HepG2 (cell line): Measurements from ENCODE around the gene RSL1D1. TPM values are rescaled to one million over a fixed set of nuclear protein-coding genes. Genes with fewer than 3 reads are reported as not detected.

Experiments used
- ESRRA ChIP-seq: sonication (generic); formaldehyde crosslinking; IDR thresholded peaks from 2 replicates; pipeline ENCODE4 v1.5.1; 2020; ENCODE audit warnings: mild to moderate bottlenecking, low read depth, missing genetic modification reagents
- ETV6 ChIP-seq: sonication (generic); formaldehyde crosslinking; conservative IDR thresholded peaks from 2 replicates; pipeline ENCODE4 v1.4.0; 2020; ENCODE audit warnings: missing genetic modification reagents
- FLYWCH1 ChIP-seq: sonication (generic); formaldehyde crosslinking; IDR thresholded peaks from 2 replicates; pipeline ENCODE4 v1.8.1; 2023; ENCODE audit warnings: mild to moderate bottlenecking, missing genetic modification reagents
- GABPA ChIP-seq, 2 experiments: IDR thresholded peaks; 2 replicates each; pipeline ENCODE4 v1.6.1; 2011 to 2016; ENCODE audit warnings: low read depth in 2 of 2, low read length in 1 of 2, missing biosample characterization in 1 of 2, missing genetic modification characterization in 1 of 2
- GTF3A ChIP-seq: sonication (generic); formaldehyde crosslinking; conservative IDR thresholded peaks from 2 replicates; pipeline ENCODE4 v1.4.0; 2020; ENCODE audit warnings: mild to moderate bottlenecking, missing genetic modification reagents
- HOXA7 ChIP-seq: sonication (generic); formaldehyde crosslinking; IDR thresholded peaks from 2 replicates; pipeline ENCODE4 v1.8.1; 2022; ENCODE audit warnings: mild to moderate bottlenecking, missing genetic modification reagents, moderate library complexity
- NCOA5 ChIP-seq: sonication (generic); formaldehyde crosslinking; IDR thresholded peaks from 2 replicates; pipeline ENCODE4 v1.4.0; 2020; ENCODE audit warnings: missing genetic modification reagents
- NFRKB ChIP-seq: fragments of 450-650 bp; IDR thresholded peaks from 2 replicates; pipeline ENCODE4 v1.6.1; 2017
- REL ChIP-seq: sonication (generic); formaldehyde crosslinking; conservative IDR thresholded peaks from 2 replicates; pipeline ENCODE4 v1.8.0; 2022; ENCODE audit warnings: mild to moderate bottlenecking, missing genetic modification reagents, moderate library complexity
- SALL1 ChIP-seq: sonication (generic); formaldehyde crosslinking; IDR thresholded peaks from 2 replicates; pipeline ENCODE4 v1.8.0; 2022; ENCODE audit warnings: mild to moderate bottlenecking, missing genetic modification reagents
- SCMH1 ChIP-seq: sonication (generic); formaldehyde crosslinking; IDR thresholded peaks from 2 replicates; pipeline ENCODE4 v1.9.0; 2021; ENCODE audit warnings: missing genetic modification reagents, mild to moderate bottlenecking, borderline replicate concordance
- THAP11 ChIP-seq: IDR thresholded peaks from 2 replicates; pipeline ENCODE4 v1.6.1; 2016; ENCODE audit warnings: missing biosample characterization, missing genetic modification reagents
- THYN1 ChIP-seq: sonication (generic); formaldehyde crosslinking; IDR thresholded peaks from 2 replicates; pipeline ENCODE4 v1.8.1; 2023; ENCODE audit warnings: low read depth, mild to moderate bottlenecking, moderate library complexity, missing genetic modification reagents, borderline replicate concordance
- ZFP36 ChIP-seq: fragments of 150-350 bp; IDR thresholded peaks from 2 replicates; pipeline ENCODE4 v1.6.1; 2018; ENCODE audit warnings: borderline replicate concordance, low read length, low read depth; ENCODE audit not compliant: partially characterized antibody
- ZFX ChIP-seq: sonication (generic); formaldehyde crosslinking; IDR thresholded peaks from 2 replicates; pipeline ENCODE4 v1.4.0; 2020; ENCODE audit warnings: mild to moderate bottlenecking, low read depth, missing genetic modification reagents, moderate library complexity
- ZNF460 ChIP-seq: sonication (generic); formaldehyde crosslinking; IDR thresholded peaks from 2 replicates; pipeline ENCODE4 v1.5.1; 2020; ENCODE audit warnings: missing genetic modification reagents, mild to moderate bottlenecking, borderline replicate concordance
- ZNF550 ChIP-seq: sonication (generic); formaldehyde crosslinking; IDR thresholded peaks from 2 replicates; pipeline ENCODE4 v1.4.0; 2020; ENCODE audit warnings: mild to moderate bottlenecking, missing genetic modification reagents, borderline replicate concordance
- ZNF766 ChIP-seq: sonication (generic); formaldehyde crosslinking; IDR thresholded peaks from 2 replicates; pipeline ENCODE4 v1.5.0; 2020; ENCODE audit warnings: missing genetic modification reagents, borderline replicate concordance
- ZNF776 ChIP-seq: sonication (generic); formaldehyde crosslinking; IDR thresholded peaks from 2 replicates; pipeline ENCODE4 v1.4.0; 2020; ENCODE audit warnings: mild to moderate bottlenecking, missing genetic modification reagents
- polyA plus RNA-seq, 8 experiments: library from polyadenylated mRNA; depleted of rRNA in 3 of 8; stranded (reverse) in 7 of 8; unstranded in 1 of 8; fragments of >200 nt; fragmentation: Illumina TruSeq in 4 of 8; extraction: Trizol in 4 of 8; gene quantifications; 2 replicates each; pipeline versions ENCODE4 v1.2.1 to v1.2.3, GENCODE V29; 2011 to 2016; ENCODE audit warnings: low read depth in 4 of 8, missing spikeins in 1 of 8, mixed read lengths in 1 of 8; ENCODE audit not compliant: insufficient read depth in 1 of 8
- total RNA-seq, 5 experiments: library from RNA; depleted of rRNA; stranded (reverse); fragments of >200 nt; fragmentation: Illumina TruSeq; extraction: Trizol; gene quantifications; 2 replicates each; pipeline ENCODE4 v1.2.3, GENCODE V29; 2016; ENCODE audit warnings: low read depth in 1 of 5
- TF ChIP-seq, protein P1 (sequence below): sonication (generic); formaldehyde crosslinking; IDR thresholded peaks from 2 replicates; pipeline ENCODE4 v1.4.0; 2020; ENCODE audit warnings: mild to moderate bottlenecking, missing genetic modification reagents, borderline replicate concordance
- TF ChIP-seq, protein P2 (sequence below): sonication (generic); formaldehyde crosslinking; IDR thresholded peaks from 2 replicates; pipeline ENCODE4 v1.9.0; 2021; ENCODE audit warnings: missing genetic modification reagents, borderline replicate concordance
- TF ChIP-seq, protein P3 (sequence below): sonication (generic); formaldehyde crosslinking; IDR thresholded peaks from 2 replicates; pipeline ENCODE4 v1.5.0; 2020; ENCODE audit warnings: missing genetic modification reagents, mild to moderate bottlenecking, borderline replicate concordance

RSL1D1 gene
- total and polyA plus RNA-seq, 2 of the 13 experiments (the other 11 are each of a cell fraction or from before 2014, with no cell fraction given): 187 to 343 TPM

DNA sequence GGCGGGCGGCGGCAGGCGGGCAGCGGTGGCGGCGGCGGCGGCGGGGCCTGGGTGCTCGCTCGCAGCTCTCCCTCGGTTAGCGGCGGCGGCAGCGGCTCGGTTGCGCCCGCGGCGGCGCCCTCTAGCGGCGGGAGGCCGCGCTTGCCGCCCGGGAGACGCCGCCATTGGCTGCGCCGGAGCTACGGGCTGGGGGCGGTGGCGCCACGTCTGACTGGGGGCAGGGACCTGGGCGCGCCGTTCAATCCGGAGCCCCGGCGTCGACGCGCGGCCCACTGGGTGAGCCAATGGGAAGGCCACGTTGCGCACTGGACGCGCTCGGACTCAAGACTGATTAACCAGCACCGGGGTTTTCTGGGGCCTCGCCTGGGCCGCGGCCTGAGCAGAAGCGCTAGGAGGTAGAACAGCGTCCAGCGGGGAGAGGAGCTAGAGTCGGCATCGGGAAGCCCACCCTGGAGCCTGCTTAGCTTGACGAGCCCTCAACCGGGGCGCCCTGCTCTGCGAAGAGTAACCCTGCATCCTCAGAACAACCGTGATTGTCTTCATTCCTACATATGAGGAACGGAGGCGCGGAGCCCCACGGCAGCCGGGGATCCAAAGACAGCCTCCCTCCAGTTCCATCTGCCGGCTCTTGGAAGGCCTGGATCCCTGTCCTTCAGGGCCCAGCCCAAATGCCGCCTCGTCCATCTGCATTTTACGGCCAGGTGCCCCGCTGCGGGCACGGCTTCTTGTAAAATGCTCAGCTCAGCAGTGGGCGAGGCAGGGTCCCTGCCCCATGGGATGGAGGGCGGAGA lies 54.0 kb downstream of the RSL1D1 start, which contains the start of gene ZC3H7A (continued):
- TF ChIP-seq NFRKB (no peak), ETV6 (CRISPR knock-in tag) (peak; percentile 95; the same call in 1 of the 2 replicates), ZNF460 (CRISPR knock-in tag) (no peak), GABPA (IDR thresholded peaks at IDR 0.05; ENCODE audit: low read depth, low read length) (no peak), GABPA (CRISPR knock-in tag; IDR thresholded peaks at IDR 0.05; ENCODE audit: low read depth) (peak; percentile 35; the same call in 1 of the 2 replicates), ZNF550 (CRISPR knock-in tag) (peak; percentile 89; the same call in 1 of the 2 replicates), ZFX (CRISPR knock-in tag) (peak; percentile 100), ZNF766 (peak; percentile 98; the same call in 1 of the 2 replicates), ZFP36 (no peak), THYN1 (CRISPR knock-in tag) (no peak), SCMH1 (CRISPR knock-in tag) (no peak), NCOA5 (CRISPR knock-in tag) (0 out of 2 replicates have a peak, but pooled peaks have one; percentile 62), SALL1 (peak; percentile 95), REL (0 out of 2 replicates have a peak, but pooled peaks have one; percentile 92), GTF3A (CRISPR knock-in tag) (peak; percentile 97), ESRRA (peak; percentile 88; the same call in 1 of the 2 replicates), HOXA7 (CRISPR knock-in tag) (no peak), THAP11 (CRISPR knock-in tag) (no peak; the same call in none of the 2 replicates), FLYWCH1 (0 out of 2 replicates have a peak, but pooled peaks have one; percentile 44), ZNF776 (CRISPR knock-in tag) (peak; percentile 94)
- TF ChIP-seq, protein P1, sequence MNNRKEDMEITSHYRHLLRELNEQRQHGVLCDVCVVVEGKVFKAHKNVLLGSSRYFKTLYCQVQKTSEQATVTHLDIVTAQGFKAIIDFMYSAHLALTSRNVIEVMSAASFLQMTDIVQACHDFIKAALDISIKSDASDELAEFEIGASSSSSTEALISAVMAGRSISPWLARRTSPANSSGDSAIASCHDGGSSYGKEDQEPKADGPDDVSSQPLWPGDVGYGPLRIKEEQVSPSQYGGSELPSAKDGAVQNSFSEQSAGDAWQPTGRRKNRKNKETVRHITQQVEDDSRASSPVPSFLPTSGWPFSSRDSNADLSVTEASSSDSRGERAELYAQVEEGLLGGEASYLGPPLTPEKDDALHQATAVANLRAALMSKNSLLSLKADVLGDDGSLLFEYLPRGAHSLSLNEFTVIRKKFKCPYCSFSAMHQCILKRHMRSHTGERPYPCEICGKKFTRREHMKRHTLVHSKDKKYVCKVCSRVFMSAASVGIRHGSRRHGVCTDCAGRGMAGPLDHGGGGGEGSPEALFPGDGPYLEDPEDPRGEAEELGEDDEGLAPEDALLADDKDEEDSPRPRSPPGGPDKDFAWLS (CRISPR knock-in tag): peak; percentile 98; the same call in 1 of the 2 replicates
- TF ChIP-seq, protein P2, sequence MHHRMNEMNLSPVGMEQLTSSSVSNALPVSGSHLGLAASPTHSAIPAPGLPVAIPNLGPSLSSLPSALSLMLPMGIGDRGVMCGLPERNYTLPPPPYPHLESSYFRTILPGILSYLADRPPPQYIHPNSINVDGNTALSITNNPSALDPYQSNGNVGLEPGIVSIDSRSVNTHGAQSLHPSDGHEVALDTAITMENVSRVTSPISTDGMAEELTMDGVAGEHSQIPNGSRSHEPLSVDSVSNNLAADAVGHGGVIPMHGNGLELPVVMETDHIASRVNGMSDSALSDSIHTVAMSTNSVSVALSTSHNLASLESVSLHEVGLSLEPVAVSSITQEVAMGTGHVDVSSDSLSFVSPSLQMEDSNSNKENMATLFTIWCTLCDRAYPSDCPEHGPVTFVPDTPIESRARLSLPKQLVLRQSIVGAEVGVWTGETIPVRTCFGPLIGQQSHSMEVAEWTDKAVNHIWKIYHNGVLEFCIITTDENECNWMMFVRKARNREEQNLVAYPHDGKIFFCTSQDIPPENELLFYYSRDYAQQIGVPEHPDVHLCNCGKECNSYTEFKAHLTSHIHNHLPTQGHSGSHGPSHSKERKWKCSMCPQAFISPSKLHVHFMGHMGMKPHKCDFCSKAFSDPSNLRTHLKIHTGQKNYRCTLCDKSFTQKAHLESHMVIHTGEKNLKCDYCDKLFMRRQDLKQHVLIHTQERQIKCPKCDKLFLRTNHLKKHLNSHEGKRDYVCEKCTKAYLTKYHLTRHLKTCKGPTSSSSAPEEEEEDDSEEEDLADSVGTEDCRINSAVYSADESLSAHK (CRISPR knock-in tag): peak; percentile 30; the same call in 1 of the 2 replicates
- TF ChIP-seq, protein P3, sequence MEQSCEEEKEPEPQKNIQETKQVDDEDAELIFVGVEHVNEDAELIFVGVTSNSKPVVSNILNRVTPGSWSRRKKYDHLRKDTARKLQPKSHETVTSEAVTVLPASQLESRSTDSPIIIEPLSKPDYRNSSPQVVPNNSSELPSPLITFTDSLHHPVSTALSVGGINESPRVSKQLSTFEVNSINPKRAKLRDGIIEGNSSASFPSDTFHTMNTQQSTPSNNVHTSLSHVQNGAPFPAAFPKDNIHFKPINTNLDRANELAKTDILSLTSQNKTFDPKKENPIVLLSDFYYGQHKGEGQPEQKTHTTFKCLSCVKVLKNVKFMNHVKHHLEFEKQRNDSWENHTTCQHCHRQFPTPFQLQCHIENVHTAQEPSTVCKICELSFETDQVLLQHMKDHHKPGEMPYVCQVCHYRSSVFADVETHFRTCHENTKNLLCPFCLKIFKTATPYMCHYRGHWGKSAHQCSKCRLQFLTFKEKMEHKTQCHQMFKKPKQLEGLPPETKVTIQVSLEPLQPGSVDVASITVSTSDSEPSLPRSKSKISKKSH (CRISPR knock-in tag): peak; percentile 100
